ENCODE results near the gene ASTN2. TPM values are rescaled to one million over a fixed set of nuclear protein-coding genes. Genes with fewer than 3 reads are reported as not detected.

The ASTN2 gene
- total and polyA plus RNA-seq, 2 experiments from 2014 or later, result 5.8 to 7.5 TPM

GRCh38 chr9:116706310-116707290 lies 708.3 kb downstream of the ASTN2 start:
- TF ChIP-seq EZH2 (IDR thresholded peaks at IDR 0.05; ENCODE audit: insufficient read depth, poor library complexity, severe bottlenecking), result no peak
- no peak for TF ChIP-seq EZH2phosphoT487 (IDR thresholded peaks at IDR 0.05; ENCODE audit: insufficient read depth, low read depth)
- DNase-seq, result no peak

GRCh38 chr9:116705531-116705930 lies 709.3 kb downstream of the ASTN2 start:
- Histone ChIP-seq H3K9ac (no peak overlapping the region), H3K36me3 (ENCODE audit: low read depth) (0 out of 2 replicates have a peak, but pooled peaks cover 4% of the 10 kb centered on the region), H2AFZ (no peak overlapping the region), H3K4me1 (ENCODE audit: insufficient read depth) (peaks cover 24% of the 10 kb centered on the region), H3K4me2 (ENCODE audit: unreplicated experiment) (no peak overlapping the region), H4K20me1 (ENCODE audit: insufficient read depth) (peaks cover 5% of the 10 kb centered on the region; the same call in 1 of the 2 replicates), H3K79me2 (ENCODE audit: insufficient read depth) (peaks cover 53% of the 10 kb centered on the region), H3F3A (ENCODE audit: insufficient read depth) (peaks cover 19% of the 10 kb centered on the region; the same call in 1 of the 2 replicates), H3K27me3 (replicated peaks; ENCODE audit: insufficient read depth) (no peaks in the 10 kb centered on the region), H3K9me3 (ENCODE audit: low read depth) (no peaks in the 10 kb centered on the region), H3K27ac (no peak overlapping the region), H3K4me3 (no peak overlapping the region), H3K9me2 (ENCODE audit: insufficient read depth) (no peaks in the 10 kb centered on the region)
- in situ Hi-C loops (cut with MboI), result no loop called here
- no peak for DNase-seq
- TF ChIP-seq EZH2phosphoT487 (IDR thresholded peaks at IDR 0.05; ENCODE audit: insufficient read depth, low read depth) (no peak), EZH2 (IDR thresholded peaks at IDR 0.05; ENCODE audit: insufficient read depth, poor library complexity, severe bottlenecking) (no peak)
- 97 to 100% methylated on average over 1 of the region's 1 CpG for WGBS, 2 experiments (ENCODE audit: low coverage in 1 of 2, low lambda C conversion rate in 2 of 2, missing lambda C conversion rate in 2 of 2)

More at GRCh38 chr9:116706310-116707290, 708.3 kb downstream of the ASTN2 start:
- Histone ChIP-seq H3K9me3 (ENCODE audit: low read depth) (no peaks in the 10 kb centered on the region), H3K4me1 (ENCODE audit: insufficient read depth) (peaks cover 15% of the 10 kb centered on the region), H3K27me3 (replicated peaks; ENCODE audit: insufficient read depth) (no peaks in the 10 kb centered on the region), H3F3A (ENCODE audit: insufficient read depth) (peaks cover 19% of the 10 kb centered on the region; the same call in 1 of the 2 replicates), H3K9ac (no peak overlapping the region), H4K20me1 (ENCODE audit: insufficient read depth) (peaks cover 5% of the 10 kb centered on the region), H3K9me2 (ENCODE audit: insufficient read depth) (no peaks in the 10 kb centered on the region), H3K4me3 (no peak overlapping the region), H3K36me3 (ENCODE audit: low read depth) (0 out of 2 replicates have a peak, but pooled peaks cover 4% of the 10 kb centered on the region), H3K4me2 (ENCODE audit: unreplicated experiment) (no peak overlapping the region), H3K79me2 (ENCODE audit: insufficient read depth) (peaks cover 42% of the 10 kb centered on the region), H2AFZ (no peak overlapping the region), H3K27ac (no peak overlapping the region)
- in situ Hi-C loops (cut with MboI), result no loop called here
- 94 to 96% methylated on average over 8 of the region's 8 CpGs for WGBS, 2 experiments (ENCODE audit: low coverage in 1 of 2, low lambda C conversion rate in 2 of 2, missing lambda C conversion rate in 2 of 2)

- Histone ChIP-seq H3K79me2 (ENCODE audit: insufficient read depth) (peaks cover 64% of the 10 kb centered on the region), H3K4me1 (ENCODE audit: insufficient read depth) (peaks cover 24% of the 10 kb centered on the region), H3K9ac (no peak overlapping the region), H3K4me2 (ENCODE audit: unreplicated experiment) (no peak overlapping the region), H3K27me3 (replicated peaks; ENCODE audit: insufficient read depth) (no peaks in the 10 kb centered on the region), H3K36me3 (ENCODE audit: low read depth) (peaks cover 15% of the 10 kb centered on the region), H4K20me1 (ENCODE audit: insufficient read depth) (peaks cover 5% of the 10 kb centered on the region; the same call in 1 of the 2 replicates), H2AFZ (no peak overlapping the region), H3K9me3 (ENCODE audit: low read depth) (no peaks in the 10 kb centered on the region), H3K4me3 (no peak overlapping the region), H3K27ac (no peak overlapping the region), H3F3A (ENCODE audit: insufficient read depth) (peaks cover 19% of the 10 kb centered on the region; the same call in 1 of the 2 replicates), H3K9me2 (ENCODE audit: insufficient read depth) (no peaks in the 10 kb centered on the region)
- in situ Hi-C loops (cut with MboI), result no loop called here
- TF ChIP-seq EZH2 (IDR thresholded peaks at IDR 0.05; ENCODE audit: insufficient read depth, poor library complexity, severe bottlenecking) (no peak), EZH2phosphoT487 (IDR thresholded peaks at IDR 0.05; ENCODE audit: insufficient read depth, low read depth) (no peak)
- no peak for DNase-seq
Observed at GRCh38 chr9:116704470-116704869, 710.4 kb downstream of the ASTN2 start.

- Histone ChIP-seq H3K9me3 (ENCODE audit: low read depth) (no peaks in the 10 kb centered on the region), H3K4me3 (no peak overlapping the region), H3K9me2 (ENCODE audit: insufficient read depth) (no peaks in the 10 kb centered on the region), H3K36me3 (ENCODE audit: low read depth) (peaks cover 22% of the 10 kb centered on the region), H3K79me2 (ENCODE audit: insufficient read depth) (peaks cover 72% of the 10 kb centered on the region), H3K27ac (no peak overlapping the region), H4K20me1 (ENCODE audit: insufficient read depth) (peaks cover 5% of the 10 kb centered on the region; the same call in 1 of the 2 replicates), H3K9ac (no peak overlapping the region), H3K4me1 (ENCODE audit: insufficient read depth) (peaks cover 24% of the 10 kb centered on the region), H3F3A (ENCODE audit: insufficient read depth) (peaks cover 19% of the 10 kb centered on the region; the same call in 1 of the 2 replicates), H3K4me2 (ENCODE audit: unreplicated experiment) (no peak overlapping the region), H3K27me3 (replicated peaks; ENCODE audit: insufficient read depth) (no peaks in the 10 kb centered on the region), H2AFZ (no peak overlapping the region)
- in situ Hi-C loops (cut with MboI), result no loop called here
- 95 to 96% methylated on average over 1 to 3 of the region's 3 CpGs for WGBS, 2 experiments (ENCODE audit: low coverage in 1 of 2, low lambda C conversion rate in 2 of 2, missing lambda C conversion rate in 2 of 2)
- no peak for TF ChIP-seq EZH2 (IDR thresholded peaks at IDR 0.05; ENCODE audit: insufficient read depth, poor library complexity, severe bottlenecking)
- no peak for TF ChIP-seq EZH2phosphoT487 (IDR thresholded peaks at IDR 0.05; ENCODE audit: insufficient read depth, low read depth)
- no peak for DNase-seq
Observed at GRCh38 chr9:116703634-116704033, 711.2 kb downstream of the ASTN2 start.

All from GM23248 (cell line).